Adipose tissue (tissue), 3 donors: ENCODE data around the gene ALOX12B. TPM values are rescaled to one million over a fixed set of nuclear protein-coding genes. Genes with fewer than 3 reads are reported as not detected.
"Not testable (repeated sequence)": the region's sequence is repeated elsewhere in the genome, so short reads cannot be mapped to it uniquely, and the experiment has no call there.

Source experiments
- H3K27ac ChIP-seq: one replicate; pipeline ENCODE4 v1.5.1; 2013; ENCODE audit warnings: low read depth, low read length
- WGBS, 3 donors: extraction: QIAGEN DNeasy Blood & Tissue Kit; methylation state at CpG; one replicate each; pipeline ENCODE4 v1.1.7; 2013; 5-methylcytosine and 5-hydroxymethylcytosine counted together
- polyA plus RNA-seq, 3 donors: library from polyadenylated mRNA; stranded (reverse); fragments of 200-250 nt; gene quantifications; one replicate each; pipeline ENCODE4 v1.2.3, GENCODE V29; 2013
- donor health status: healthy with polysubstance abuse.
- donor health status: Bipolar disorder and iron deficiency.
- donor health status: healthy.

ALOX12B gene
- polyA plus RNA-seq, 3 donors: 0.79 TPM; not detected in 2

DNA sequence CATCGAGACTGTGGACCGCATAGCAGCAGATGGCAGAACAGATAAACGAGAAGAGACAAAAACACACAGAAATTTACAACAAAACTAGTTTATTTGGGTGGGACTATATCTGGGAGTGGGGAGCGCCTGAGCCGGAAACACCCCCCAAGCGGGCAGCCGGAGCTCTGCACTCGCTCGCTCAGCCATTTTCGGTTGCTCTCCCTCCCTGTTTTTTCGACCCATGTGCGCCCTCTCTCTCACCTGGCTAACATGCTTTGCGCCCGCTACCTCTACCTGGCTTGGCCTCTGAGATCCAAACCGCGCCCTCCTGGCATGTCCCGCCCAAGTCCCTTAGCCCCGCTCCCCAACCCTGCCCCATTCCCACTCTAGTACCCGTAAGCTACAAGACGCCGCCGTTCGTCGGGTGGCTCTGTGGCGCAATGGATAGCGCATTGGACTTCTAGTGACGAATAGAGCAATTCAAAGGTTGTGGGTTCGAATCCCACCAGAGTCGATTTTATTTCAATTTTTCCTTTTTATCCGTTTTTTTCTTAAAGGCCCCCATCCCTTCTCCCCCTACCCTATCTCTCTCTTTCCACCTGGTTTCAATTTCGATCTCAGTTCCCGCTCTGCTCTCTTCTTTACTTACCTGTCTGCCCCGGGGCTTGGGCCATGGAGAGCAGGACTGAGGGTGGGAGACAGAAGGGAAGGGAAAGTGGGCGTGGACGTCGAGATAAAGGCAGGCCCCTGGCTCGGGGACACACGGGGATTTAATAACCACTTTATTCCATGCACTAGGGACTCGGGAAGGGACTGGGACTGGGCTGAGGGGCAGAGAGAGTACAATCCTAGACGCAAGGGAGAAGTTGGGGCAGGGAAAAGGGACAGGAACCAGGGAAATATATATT lies 33.2 kb upstream of the ALOX12B start:
- H3K27ac ChIP-seq: no peak overlapping the region
- 0 to 1% (median 0%) methylated on average over 39 to 40 of the region's 40 CpGs for WGBS, 3 donors

DNA sequence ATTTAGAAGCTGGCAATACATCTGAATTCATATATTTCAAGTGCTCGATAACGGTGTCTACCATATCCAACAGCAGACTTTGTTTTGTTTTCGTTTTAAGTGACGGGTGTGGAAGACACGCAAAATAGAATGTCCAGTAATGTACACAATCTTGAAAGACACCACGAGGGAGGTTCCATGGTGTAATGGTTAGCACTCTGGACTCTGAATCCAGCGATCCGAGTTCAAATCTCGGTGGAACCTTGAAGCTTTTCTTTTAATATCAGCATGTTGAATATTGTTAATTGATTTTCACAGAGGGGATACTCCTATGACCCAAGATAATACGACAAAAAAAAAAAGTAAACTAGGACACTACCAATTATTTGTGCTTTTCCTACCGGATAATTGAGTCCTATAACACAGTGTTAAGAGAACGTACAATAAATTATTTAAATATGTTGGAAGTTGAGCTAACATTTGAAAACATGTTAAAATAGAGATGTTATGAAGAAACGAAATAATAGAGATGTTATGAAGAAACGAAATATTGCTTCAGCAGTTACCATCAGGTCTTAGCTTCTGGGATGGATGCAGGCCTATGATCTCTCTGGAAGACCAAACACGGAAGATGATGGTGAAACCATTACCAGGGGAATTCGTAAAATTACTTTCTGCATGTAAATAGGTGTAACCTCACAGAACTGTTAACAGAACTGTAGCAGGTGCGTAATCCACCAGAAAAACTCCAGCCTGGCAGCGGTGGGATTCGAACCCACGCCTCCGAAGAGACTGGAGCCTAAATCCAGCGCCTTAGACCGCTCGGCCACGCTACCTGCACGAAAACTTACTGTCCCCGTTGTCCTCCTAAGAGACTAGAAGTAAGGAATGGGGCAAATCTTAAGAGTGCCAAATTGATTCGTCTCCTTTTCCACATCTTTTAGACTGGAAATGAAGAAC lies 32.3 kb upstream of the ALOX12B start:
- no peak overlapping the region for H3K27ac ChIP-seq

DNA sequence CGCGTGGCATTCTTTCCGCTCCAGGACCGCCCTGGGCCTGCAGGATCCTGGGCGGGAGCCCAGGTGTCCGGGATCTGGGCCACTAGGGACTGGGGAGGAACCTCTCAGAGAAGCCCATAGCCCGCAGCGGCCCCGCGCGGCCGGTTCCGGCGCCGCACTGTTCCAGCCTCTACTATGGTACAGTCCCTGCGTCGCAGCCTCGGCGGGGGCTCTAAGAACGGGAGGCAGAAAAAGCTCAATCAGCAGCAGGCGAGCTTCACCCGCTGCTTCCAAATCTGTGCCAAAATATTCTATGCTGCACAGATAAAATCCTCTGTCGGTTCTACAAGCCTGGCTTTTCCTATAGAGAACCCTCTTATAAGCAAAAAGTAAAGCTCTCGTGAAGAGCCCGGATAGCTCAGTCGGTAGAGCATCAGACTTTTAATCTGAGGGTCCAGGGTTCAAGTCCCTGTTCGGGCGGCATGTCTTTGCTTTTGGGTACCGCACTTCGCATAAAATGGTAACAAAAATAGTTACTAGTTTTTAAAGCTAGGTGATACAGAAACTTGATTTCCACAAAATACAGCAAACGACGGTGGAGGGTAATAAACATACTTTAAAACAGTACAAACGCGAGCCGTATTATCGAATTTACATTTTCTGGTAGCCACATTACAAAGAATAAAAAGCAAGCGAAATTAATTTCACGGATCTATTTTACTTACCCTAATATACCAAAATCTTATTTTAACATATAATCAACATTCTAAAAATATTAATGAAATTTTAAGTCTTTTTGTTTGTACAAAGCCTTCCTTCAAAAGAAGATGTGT lies 31.5 kb upstream of the ALOX12B start:
- no peak overlapping the region for H3K27ac ChIP-seq
- WGBS, 3 donors: 0% methylated on average over 37 to 38 of the region's 38 CpGs

More for the DNA sequence above, 32.3 kb upstream of the ALOX12B start:
- 0 to 1% (median 1%) methylated on average over 28 of the region's 28 CpGs for WGBS, 3 donors

DNA sequence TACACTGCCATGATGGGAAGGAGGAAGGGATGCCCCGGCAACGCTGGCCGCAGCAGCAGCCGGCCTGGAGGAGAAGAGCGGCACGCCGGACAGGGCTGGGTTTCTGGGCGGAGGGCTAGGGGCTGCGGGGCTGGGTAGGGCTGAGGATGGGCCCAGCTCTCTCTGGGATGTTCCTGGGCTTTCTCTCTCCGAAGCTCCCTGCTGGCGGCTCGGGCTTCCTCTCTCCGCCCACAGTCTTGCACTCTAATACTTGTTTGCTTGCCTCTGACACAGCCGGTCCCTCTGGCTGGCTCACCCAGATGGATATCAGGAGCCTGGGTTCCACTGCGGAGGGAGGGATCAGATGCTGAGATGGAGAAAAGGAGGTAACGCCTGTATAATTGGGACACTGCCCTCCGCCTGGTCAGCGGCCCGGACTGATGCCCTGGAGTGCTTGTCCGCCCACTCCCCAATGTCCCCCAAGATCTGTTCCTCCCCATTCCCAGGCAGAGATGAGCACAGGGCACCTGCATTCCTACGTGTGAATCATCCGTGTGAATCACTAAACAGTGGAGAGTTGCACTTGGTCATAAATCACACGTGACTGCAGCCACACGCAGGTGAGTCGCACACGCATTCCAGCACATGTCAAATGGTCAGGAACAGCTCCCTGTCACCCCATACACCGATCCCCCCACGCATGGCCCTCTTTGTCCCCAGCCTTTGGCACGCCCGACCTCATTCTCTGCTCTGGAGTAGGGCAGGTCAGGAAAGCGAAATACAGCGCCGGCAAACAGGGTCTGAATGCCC lies 30.7 kb upstream of the ALOX12B start, which contains the start of gene ALOXE3:
TSS of gene ALOXE3 (minus strand) at position 535 of the 789 bp plus-strand sequence. CDS start at position 11, 524 bp downstream.
- no peak within 1 kb of the TSS for H3K27ac ChIP-seq
- WGBS, 3 donors: 1 to 3% (median 1%) methylated on average over 33 of the region's 33 CpGs

DNA sequence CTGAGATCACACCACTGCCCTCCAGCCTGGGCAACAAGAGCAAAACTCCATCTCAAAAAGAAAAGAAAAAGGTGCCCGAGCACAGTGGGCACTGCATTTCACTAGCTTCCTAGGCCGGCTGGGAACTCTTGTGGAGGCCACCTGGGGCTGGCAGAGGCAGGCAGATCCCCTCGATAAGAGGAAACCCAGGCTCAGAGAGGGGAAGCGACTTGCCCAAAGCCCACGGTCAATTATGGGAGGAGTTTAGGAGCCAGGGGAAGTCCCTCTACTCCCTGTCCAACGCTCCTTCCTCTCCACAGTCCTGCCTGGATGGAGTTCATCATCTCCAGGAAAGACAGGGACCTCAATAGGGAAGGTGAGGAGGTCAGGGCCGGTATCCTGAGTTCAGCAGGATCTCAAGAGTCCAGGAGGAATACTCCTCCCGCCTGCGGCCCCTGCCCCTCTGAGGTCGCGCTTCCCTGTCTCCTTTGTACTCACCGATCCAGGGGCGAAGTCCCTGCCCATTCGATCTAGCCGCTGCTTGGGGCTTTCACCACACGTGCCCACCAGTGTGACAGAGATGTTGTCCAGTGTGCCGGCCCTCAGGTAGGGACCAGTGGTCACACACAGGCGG lies 30.0 kb upstream of the ALOX12B start:
- H3K27ac ChIP-seq: no peak overlapping the region
- 4 to 12% (median 7%) methylated on average over 18 of the region's 18 CpGs for WGBS, 3 donors

DNA sequence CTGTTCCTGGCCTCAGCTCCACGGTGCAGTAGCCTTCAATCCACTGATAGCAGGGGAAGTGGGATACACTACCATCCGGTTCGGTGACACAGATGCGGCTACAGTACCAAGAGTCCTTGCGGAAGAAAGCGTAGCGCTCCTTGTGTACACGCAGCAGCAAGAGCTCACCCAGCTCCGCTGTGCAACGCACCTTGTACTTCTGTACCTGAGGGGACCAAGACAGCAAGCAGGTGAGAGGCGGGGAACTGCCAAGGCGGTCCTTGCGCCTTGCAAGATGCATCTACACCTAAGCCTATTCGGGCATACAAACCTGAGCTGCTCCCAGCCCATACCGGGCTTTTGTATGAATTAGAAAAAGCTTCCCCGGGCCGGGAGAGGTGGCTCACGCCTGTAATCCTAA lies 29.3 kb upstream of the ALOX12B start:
- no peak overlapping the region for H3K27ac ChIP-seq
- 32 to 58% (median 41%) methylated on average over 18 of the region's 18 CpGs for WGBS, 3 donors

DNA sequence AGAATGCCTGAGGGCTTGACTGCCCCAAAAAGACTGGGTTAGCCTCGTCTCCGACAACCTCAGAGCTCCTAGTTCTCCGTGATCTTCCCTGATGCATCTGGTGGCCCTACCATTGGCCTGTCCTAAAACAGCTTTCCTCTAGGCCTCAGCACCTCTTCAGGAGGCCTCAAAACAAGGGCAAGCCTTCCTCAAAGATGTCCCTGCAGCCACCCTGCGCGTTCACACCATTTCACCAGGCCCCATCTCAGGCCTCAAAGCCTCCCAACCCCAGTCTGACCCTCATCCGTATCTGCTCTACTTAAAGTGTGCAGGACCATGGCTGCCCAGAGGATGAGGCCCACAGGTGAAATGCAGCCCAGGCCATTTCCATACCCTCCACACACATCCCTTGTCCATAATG lies 23.4 kb upstream of the ALOX12B start:
- H3K27ac ChIP-seq: no peak overlapping the region
- 91 to 95% (median 93%) methylated on average over 6 of the region's 6 CpGs for WGBS, 3 donors

DNA sequence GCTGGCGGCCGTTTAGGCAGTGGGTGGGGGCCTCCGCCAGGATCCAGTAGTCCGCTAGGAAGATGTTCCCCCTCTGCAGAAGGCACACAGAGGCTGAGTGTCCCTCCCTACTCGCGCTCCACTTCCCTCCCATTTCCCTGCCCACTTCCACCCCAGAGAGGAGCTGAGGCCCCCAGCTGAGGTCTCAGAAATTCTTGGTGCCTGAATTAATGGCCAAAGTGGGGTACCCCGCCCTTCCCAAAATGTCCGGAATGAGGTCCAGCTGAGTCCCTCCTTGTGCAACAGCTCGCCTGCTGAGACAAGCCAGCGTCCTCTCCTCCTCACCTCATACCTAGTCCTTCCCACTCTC lies 22.9 kb upstream of the ALOX12B start:
- H3K27ac ChIP-seq: no peak overlapping the region
- 15 to 26% (median 23%) methylated on average over 9 to 10 of the region's 10 CpGs for WGBS, 3 donors

DNA sequence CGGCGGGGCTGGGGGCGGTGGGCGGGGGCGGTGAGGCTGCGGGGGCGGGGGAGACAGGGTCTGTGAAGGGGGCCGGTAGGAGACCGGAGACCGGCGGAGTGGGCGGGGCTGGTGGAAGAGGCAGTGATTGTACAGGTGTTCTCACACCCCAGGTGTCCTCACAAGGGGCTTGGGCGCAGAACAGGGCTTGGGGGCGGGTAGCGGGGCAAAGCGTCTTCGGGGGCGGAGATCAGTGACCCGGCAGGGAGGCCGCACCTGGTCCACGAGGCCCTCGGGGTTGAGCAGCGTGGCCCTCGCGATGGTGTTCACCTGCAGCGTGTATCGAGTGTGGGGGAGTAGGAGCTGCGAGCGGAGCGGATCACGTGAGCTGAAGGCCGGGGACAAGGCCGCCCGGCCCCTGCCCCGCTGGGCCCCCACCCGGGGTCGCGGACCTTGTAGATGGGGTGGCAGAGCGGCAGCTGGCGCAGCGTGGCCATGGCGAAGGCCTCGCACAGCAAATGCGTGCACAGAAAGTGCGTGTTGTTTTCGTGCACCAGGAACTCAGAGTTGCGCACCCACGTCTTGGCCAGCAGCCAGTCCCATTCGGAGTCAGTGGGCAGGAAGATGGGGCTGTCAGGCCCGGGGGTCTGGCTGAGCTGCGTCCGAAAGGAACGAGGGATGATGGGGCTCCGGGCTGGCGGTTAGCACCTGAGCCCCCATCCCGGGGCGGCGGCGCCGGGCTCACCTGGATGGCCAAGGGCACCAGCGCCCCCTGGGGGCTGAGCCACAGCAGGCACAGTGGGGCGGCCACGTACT lies 22.3 kb upstream of the ALOX12B start:
- H3K27ac ChIP-seq: no peak overlapping the region

DNA sequence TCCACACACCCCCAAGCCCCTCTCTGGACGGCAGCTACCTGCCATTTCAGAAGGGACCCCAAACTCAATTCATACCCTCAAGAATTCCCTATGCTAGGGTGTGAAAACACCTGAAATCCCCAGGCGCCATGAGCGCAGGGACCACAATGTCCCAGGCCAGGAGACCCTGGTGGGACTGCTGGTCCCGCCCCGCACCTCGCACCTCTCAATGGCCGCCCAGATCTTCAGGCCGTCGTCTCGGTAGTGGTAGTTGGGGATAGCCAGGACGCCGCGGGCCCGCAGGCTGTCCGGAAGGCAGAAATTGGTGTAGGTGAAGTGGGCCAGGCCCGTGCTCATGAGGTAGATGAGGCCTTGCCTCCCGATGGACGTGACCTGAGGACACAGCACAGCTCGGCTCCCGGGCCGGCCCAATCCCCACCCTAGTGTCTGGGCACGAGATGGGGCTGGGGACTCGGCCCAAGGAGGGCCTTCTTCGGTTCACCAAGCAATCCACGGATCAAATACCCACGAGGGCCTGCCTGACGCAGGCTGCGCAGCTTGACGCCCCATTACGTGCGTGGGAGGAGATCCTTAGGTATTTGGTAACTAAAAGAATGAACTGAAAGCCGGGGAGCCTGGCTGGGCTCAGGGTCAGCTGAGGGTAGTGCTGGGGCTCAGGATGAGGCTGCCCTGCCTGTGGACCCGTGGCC lies 21.6 kb upstream of the ALOX12B start:
- no peak overlapping the region for H3K27ac ChIP-seq
- WGBS, 3 donors: 83 to 90% (median 87%) methylated on average over 33 of the region's 33 CpGs

More for the DNA sequence above, 22.3 kb upstream of the ALOX12B start:
- 10 to 16% (median 16%) methylated on average over 59 to 63 of the region's 63 CpGs for WGBS, 3 donors

DNA sequence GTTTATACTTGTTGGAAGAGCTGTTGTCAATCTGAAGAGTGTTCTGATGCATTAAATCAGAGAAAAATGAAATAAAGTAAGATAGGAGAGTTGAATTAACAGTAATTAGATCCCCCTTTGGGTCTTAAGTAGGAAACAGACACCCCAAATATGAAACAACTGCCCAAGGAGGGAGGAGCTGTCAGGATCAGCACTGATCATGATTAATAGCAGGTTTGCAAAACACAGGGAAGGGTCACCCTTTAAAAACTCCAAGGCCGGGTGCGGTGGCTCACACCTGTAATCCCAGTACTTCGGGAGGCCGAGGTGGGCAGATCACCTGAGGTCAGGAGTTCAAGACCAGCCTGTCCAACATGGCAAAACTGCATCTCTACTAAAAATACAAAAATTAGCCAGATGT lies 19.5 kb upstream of the ALOX12B start:
- 76 to 90% (median 82%) methylated on average over 4 of the region's 4 CpGs for WGBS, 3 donors
- not testable (repeated sequence) for H3K27ac ChIP-seq

DNA sequence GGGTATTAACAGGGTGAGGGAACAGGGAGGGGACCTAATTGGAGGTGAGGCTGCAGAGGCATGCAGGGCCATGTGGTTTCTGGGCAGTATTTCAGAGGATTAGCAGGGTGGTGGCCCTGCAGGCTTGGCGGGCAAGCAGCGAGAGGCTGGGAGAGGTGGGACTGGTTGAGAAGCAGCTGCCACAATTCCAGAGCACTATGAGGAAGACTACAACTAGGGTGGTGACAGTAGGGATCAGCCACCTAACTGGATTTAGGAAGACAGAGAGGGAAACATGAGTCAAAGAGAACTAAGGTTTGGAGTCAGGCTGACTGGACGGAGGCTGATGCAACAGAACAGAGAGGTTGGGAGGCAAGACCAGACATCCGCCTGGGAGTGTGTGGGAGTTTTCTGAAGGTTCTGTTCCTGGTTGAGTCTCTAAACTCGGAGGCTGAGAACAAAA lies 18.5 kb upstream of the ALOX12B start:
- no peak overlapping the region for H3K27ac ChIP-seq
- 70 to 82% (median 71%) methylated on average over 5 of the region's 5 CpGs for WGBS, 3 donors

DNA sequence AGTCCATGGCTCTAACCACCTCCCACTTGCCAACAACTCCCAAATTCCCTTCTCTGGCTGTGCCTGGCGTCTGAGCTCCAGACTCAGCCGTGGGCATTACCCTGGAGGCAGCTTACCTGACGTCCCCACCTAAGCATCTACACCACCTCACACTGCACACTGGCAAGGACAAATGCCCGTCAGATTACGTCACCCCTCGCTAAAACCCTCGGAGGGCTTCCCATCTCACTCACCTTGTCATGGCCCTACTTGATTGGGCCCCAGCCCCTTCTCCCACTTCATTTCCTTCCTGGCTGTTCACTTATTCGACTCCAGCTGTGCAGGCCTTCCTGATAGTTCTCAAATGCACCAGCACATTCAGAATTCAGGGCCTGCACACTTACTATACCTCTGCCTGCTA lies 17.4 kb upstream of the ALOX12B start:
- no peak overlapping the region for H3K27ac ChIP-seq
- 61 to 71% (median 70%) methylated on average over 8 of the region's 8 CpGs for WGBS, 3 donors

DNA sequence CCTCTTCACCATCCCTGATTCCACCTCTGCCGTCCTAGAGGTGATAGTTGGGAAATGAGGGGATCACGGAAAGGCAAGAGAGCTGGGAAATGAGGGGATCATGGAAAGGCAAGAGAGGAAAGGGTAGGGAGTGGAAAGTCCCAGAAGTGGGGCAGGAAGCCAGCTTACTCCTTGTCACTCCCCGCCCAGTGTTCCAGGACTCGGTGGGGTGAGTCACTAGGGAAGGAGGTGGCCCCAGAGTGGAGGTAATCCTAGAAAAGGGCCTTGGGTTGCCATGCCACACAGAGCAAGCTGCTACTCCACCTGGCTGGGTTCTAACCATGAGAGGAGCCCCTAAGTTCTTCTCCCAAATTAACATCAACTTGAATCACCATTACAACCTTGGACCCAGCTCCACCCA lies 16.0 kb upstream of the ALOX12B start:
- H3K27ac ChIP-seq: no peak overlapping the region
- 81 to 84% (median 84%) methylated on average over 4 of the region's 4 CpGs for WGBS, 3 donors

DNA sequence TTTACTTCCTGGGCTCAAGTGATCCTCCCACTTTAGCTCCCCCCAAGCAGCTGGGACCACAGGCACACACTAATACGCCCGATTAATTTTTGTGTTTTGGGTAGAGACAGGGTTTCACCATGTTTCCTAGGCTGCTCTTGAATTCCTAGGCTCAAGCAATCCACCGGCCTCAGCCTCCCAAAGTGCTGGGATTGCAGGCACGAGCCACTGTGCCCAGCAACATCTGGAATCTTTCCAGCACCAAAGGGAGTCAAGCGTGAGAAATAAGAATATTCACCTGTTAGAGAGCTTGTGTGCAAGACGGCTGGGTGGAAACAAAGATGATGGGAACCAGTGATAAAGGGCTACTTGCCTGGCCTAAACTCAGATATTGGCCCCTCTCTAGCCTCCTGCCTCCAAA lies 14.2 kb upstream of the ALOX12B start:
- WGBS, 3 donors: 74 to 83% (median 81%) methylated on average over 6 of the region's 6 CpGs
- H3K27ac ChIP-seq: no peak overlapping the region

DNA sequence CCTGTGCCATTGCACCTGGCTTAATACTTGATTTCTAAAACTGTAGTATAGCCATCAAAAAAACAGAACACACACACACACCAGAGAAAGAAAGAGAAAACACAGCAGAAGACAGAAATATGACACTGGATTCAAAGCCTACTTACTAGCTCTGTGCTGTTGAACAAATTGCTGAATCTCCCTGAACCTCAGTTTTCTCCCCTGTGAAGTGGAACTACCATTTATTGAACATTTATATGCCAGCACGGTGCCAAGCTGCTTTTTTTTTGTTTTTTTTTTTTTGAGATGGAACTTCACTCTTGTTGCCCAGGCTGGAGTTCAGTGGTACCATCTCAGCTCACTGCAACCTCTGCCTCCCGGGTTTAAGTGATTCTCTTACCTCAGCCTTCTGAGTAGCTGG lies 13.2 kb upstream of the ALOX12B start:
- 71 to 89% (median 87%) methylated on average over 2 of the region's 2 CpGs for WGBS, 3 donors
- H3K27ac ChIP-seq: no peak overlapping the region
